K562 (cell line): ENCODE results near the gene PRKD2. TPM values are rescaled to one million over a fixed set of nuclear protein-coding genes. Genes with fewer than 3 reads are reported as not detected.

Experiments
- ATAC-seq: fragments of 200-7000 bp; cut with Tn5 transposase; 3 replicates; pipeline ENCODE4 v1.9.1; 2020; ENCODE audit warnings: moderate library complexity
- BruUV-seq: library from RNA; stranded (reverse); fragments of 400-500 nt; replicated peaks from 2 replicates; lab custom pipeline; 2021; lab: Mats Ljungman, UMichigan
- CTCF ChIA-PET: fragments of 300-600 bp; formaldehyde crosslinking; extraction: SDS; loops from one replicate; lab custom pipeline; 2021; ENCODE audit warnings: low intra/inter-chr PET ratio; lab: Yijun Ruan, JAX
- POLR2A ChIA-PET: fragments of 300-600, 350-650 bp; sonication (Branson Sonifier 250); formaldehyde crosslinking; extraction: SDS; loops from one replicate; lab custom pipeline; 2021; ENCODE audit warnings: antibody characterized with exemption, inconsistent platforms; lab: Yijun Ruan, JAX
- DNase-seq, 4 experiments: peaks; one replicate each; pipeline versions ENCODE4 v3.0.0 to v3.0.0-alpha.2; 2011 to 2018; ENCODE audit warnings: low spot score in 3 of 4, mixed read lengths in 3 of 4; ENCODE audit errors: extremely low read depth in 1 of 4
- FAIRE-seq: peaks from 2 replicates; lab custom pipeline; 2011; peaks lifted over from hg19 to GRCh38; lab: Jason Lieb, UNC
- H2AFZ ChIP-seq: 2 replicates; pipeline ENCODE4 v1.6.0; 2011; ENCODE audit warnings: low read depth, low read length, control low read depth, inconsistent platforms
- H3K27ac ChIP-seq: fragments of 200-600 bp; 3 replicates; pipeline ENCODE4 v1.8.0; 2011; ENCODE audit warnings: low read depth, mild to moderate bottlenecking, control low read depth, inconsistent platforms, low read length, moderate library complexity, mixed read lengths; ENCODE audit errors: extremely low read depth
- H3K27me3 ChIP-seq, 2 experiments: fragments of 300-600 bp in 1 of 2; 2 replicates in 1 of 2; 3 replicates in 1 of 2; pipeline versions ENCODE4 v1.6.0 to v1.8.0; 2011; ENCODE audit warnings: inconsistent platforms in 2 of 2, low read length in 2 of 2, mild to moderate bottlenecking in 1 of 2, mixed read lengths in 1 of 2, moderate library complexity in 1 of 2; ENCODE audit not compliant: control insufficient read depth in 2 of 2, insufficient read depth in 2 of 2
- H3K36me3 ChIP-seq: fragments of 300-600 bp; 3 replicates; pipeline ENCODE4 v1.8.0; 2011; ENCODE audit warnings: mild to moderate bottlenecking, low read length, inconsistent platforms; ENCODE audit not compliant: control insufficient read depth, insufficient read depth
- H3K4me1 ChIP-seq, 2 experiments: fragments of 200-600 bp in 1 of 2; replicated peaks in 1 of 2; 2 replicates in 1 of 2; 3 replicates in 1 of 2; pipeline versions ENCODE4 v1.5.1 to v1.8.0; 2011; ENCODE audit warnings: inconsistent platforms in 2 of 2, low read length in 2 of 2, mild to moderate bottlenecking in 1 of 2, mixed read lengths in 1 of 2, moderate library complexity in 1 of 2; ENCODE audit not compliant: control insufficient read depth in 2 of 2, insufficient read depth in 2 of 2
- H3K4me2 ChIP-seq: 2 replicates; pipeline ENCODE4 v1.6.1; 2011; ENCODE audit warnings: low read length, control low read depth, inconsistent platforms, mixed read lengths; ENCODE audit not compliant: insufficient read depth
- H3K4me3 ChIP-seq: fragments of 200-600 bp; sonication (generic), shearing (Covaris generic); 2 replicates; pipeline ENCODE4 v1.5.1; 2016; ENCODE audit warnings: control low read depth, inconsistent platforms
- H3K79me2 ChIP-seq: fragments of 200-600 bp; 3 replicates; pipeline ENCODE4 v1.8.0; 2011; ENCODE audit warnings: low read length, inconsistent platforms; ENCODE audit not compliant: control insufficient read depth, insufficient read depth
- H3K9ac ChIP-seq, 2 experiments: 2 replicates each; pipeline versions ENCODE4 v1.6.0 to v1.6.1; 2011; ENCODE audit warnings: low read depth in 2 of 2, low read length in 2 of 2, control low read depth in 1 of 2, inconsistent platforms in 1 of 2, mild to moderate bottlenecking in 1 of 2, mixed read lengths in 1 of 2; ENCODE audit not compliant: insufficient read depth in 1 of 2
- H3K9me1 ChIP-seq: one replicate; pipeline ENCODE4 v1.6.0; 2011; ENCODE audit warnings: inconsistent platforms, mild to moderate bottlenecking, low read length, moderate library complexity; ENCODE audit not compliant: control insufficient read depth, insufficient read depth
- H3K9me3 ChIP-seq: replicated peaks from 2 replicates; pipeline ENCODE4 v1.5.1; 2011; ENCODE audit warnings: low read depth, low read length, inconsistent platforms; ENCODE audit not compliant: control insufficient read depth, insufficient read depth
- H4K20me1 ChIP-seq: replicated peaks from 2 replicates; pipeline ENCODE4 v1.6.1; 2011; ENCODE audit warnings: low read length, inconsistent platforms, mixed read lengths; ENCODE audit not compliant: control insufficient read depth, insufficient read depth
- CC2D1A ChIP-seq: fragments of 450-650 bp; IDR thresholded peaks from 2 replicates; pipeline ENCODE4 v1.6.1; 2017; ENCODE audit warnings: mild to moderate bottlenecking
- ERF ChIP-seq: fragments of 450-650 bp; formaldehyde crosslinking; IDR thresholded peaks from 2 replicates; pipeline ENCODE4 v1.4.0; 2020; ENCODE audit warnings: mild to moderate bottlenecking, mixed read lengths
- FOXP1 ChIP-seq: sonication (generic); formaldehyde crosslinking; IDR thresholded peaks from 2 replicates; pipeline ENCODE4 v1.8.0; 2022; ENCODE audit warnings: mild to moderate bottlenecking, missing genetic modification reagents
- MYBL2 ChIP-seq, 2 experiments: fragments of 450-650 bp in 1 of 2; sonication (generic) in 1 of 2; formaldehyde crosslinking in 1 of 2; IDR thresholded peaks; 2 replicates each; pipeline versions ENCODE4 v1.6.1 to v1.8.1; 2017 to 2022; ENCODE audit warnings: borderline replicate concordance in 1 of 2, inconsistent platforms in 1 of 2, low read depth in 1 of 2, mild to moderate bottlenecking in 1 of 2, missing genetic modification reagents in 1 of 2, moderate library complexity in 1 of 2
- SMC3 ChIP-seq: conservative IDR thresholded peaks from 2 replicates; pipeline ENCODE4 v1.6.1; 2011; ENCODE audit warnings: low read depth, low read length, improper control_type of control experiment; ENCODE audit not compliant: insufficient read depth
- TAL1 ChIP-seq: fragments of 450-650 bp; IDR thresholded peaks from 2 replicates; pipeline ENCODE4 v1.6.1; 2016; ENCODE audit warnings: mild to moderate bottlenecking
- TFAP4 ChIP-seq: sonication (generic); formaldehyde crosslinking; IDR thresholded peaks from 2 replicates; pipeline ENCODE4 v1.8.0; 2022; ENCODE audit warnings: missing genetic modification reagents, mild to moderate bottlenecking, moderate library complexity, borderline replicate concordance
- THAP7 ChIP-seq: fragments of 250-450 bp; sonication (Bioruptor Pico); IDR thresholded peaks from 2 replicates; pipeline ENCODE4 v1.5.0; 2021
- VEZF1 ChIP-seq: fragments of 200-800 bp; sonication (Bioruptor generic); IDR thresholded peaks from 2 replicates; pipeline ENCODE4 v1.6.1; 2017; ENCODE audit warnings: missing genetic modification characterization, missing compliant biosample characterization
- ZC3H11A ChIP-seq: IDR thresholded peaks from 2 replicates; pipeline ENCODE4 v1.6.1; 2012; ENCODE audit warnings: low read depth, low read length, improper control_type of control experiment
- ZNF263 ChIP-seq: sonication (generic); formaldehyde crosslinking; IDR thresholded peaks from 2 replicates; pipeline ENCODE4 v1.8.0; 2022; ENCODE audit warnings: mild to moderate bottlenecking, missing genetic modification reagents, borderline replicate concordance
- ZNF740 ChIP-seq, 3 experiments: fragments of 200-800 bp in 1 of 3; sonication (Bioruptor generic) in 1 of 3; sonication (generic) in 1 of 3; formaldehyde crosslinking in 1 of 3; IDR thresholded peaks; 2 replicates each; pipeline versions ENCODE4 v1.6.1 to v1.8.0; 2016 to 2022; ENCODE audit warnings: mild to moderate bottlenecking in 2 of 3, missing compliant biosample characterization in 2 of 3, missing genetic modification characterization in 2 of 3, missing genetic modification reagents in 1 of 3
- WGBS: fragments of 100-300 bp; shearing (Covaris generic); methylation state at CpG from one replicate; pipeline ENCODE4 v1.1.6; 2016; ENCODE audit warnings: low coverage, mixed read lengths; ENCODE audit not compliant: insufficient coverage; ENCODE audit errors: missing lambda C conversion rate; 5-methylcytosine and 5-hydroxymethylcytosine counted together
- in situ Hi-C: fragments of 300-500 bp; cut with MboI; formaldehyde crosslinking; loops from 4 replicates; pipeline ENCODE4 v1.15.0; 2018; ENCODE audit warnings: inconsistent platforms, mixed read lengths
- intact Hi-C: fragments of 100-400 bp; cut with micrococcal nuclease; formaldehyde crosslinking; loops from 2 replicates; pipeline ENCODE4 v1.14.2; 2022
- polyA plus RNA-seq, 8 experiments: library from polyadenylated mRNA; depleted of rRNA in 4 of 8; stranded (reverse) in 5 of 8; unstranded in 3 of 8; fragments of >200 nt; fragmentation: Nextera tagmentation in 2 of 8; fragmentation: Illumina TruSeq in 1 of 8; extraction: Ambion mirVana in 2 of 8; extraction: Trizol in 1 of 8; gene quantifications; 2 replicates each; pipeline versions ENCODE4 v1.2.1 to v1.2.3, GENCODE V29; 2011 to 2014; ENCODE audit warnings: inconsistent platforms in 1 of 8, missing spikeins in 1 of 8
- total RNA-seq, 7 experiments: library from RNA; depleted of rRNA in 6 of 7; stranded (reverse); fragments of >200 nt in 6 of 7; fragmentation: Illumina TruSeq in 2 of 7; extraction: Trizol in 2 of 7; gene quantifications; 2 replicates each; pipeline versions ENCODE4 v1.2.1 to v1.2.3, GENCODE V29; 2011 to 2021; ENCODE audit warnings: low replicate concordance in 1 of 7

The PRKD2 gene
- total and polyA plus RNA-seq, 9 of the 15 experiments (the other 6 are each of a cell fraction or from before 2014, with no cell fraction given) = 1.8 to 60.0 (median 15.0) TPM

GRCh38 chr19:46728693-46729339, 11.9 kb upstream of the PRKD2 start (continued):
- 0 out of 2 replicates have a peak, but pooled peaks have one; percentile 11 for TF ChIP-seq ZNF740 (CRISPR knock-in tag; IDR thresholded peaks at IDR 0.05)
- TF ChIP-seq ZNF740 (tag; IDR thresholded peaks at IDR 0.05) = no peak
- TF ChIP-seq ZNF263 (CRISPR knock-in tag) = peak; percentile 42; the same call in 1 of the 2 replicates
- TF ChIP-seq SMC3 = peak; percentile 73
- TF ChIP-seq VEZF1 (CRISPR knock-in tag) = peak; percentile 57
- 0 out of 2 replicates have a peak, but pooled peaks have one; percentile 33 for TF ChIP-seq FOXP1

GRCh38 chr19:46728208-46728607, 11.3 kb upstream of the PRKD2 start:
- Histone ChIP-seq H3K9me1 (peaks cover 8% of the 10 kb centered on the region), H3K9ac (peak overlapping the region in 1 of 2 experiments; percentile 21; a peak in 1 of 4 replicates), H3K4me3 (no peak overlapping the region), H3K4me1 (peaks cover 26 to 70% of the 10 kb centered on the region in 2 experiments), H3K27me3 (no peaks in the 10 kb centered on the region), H3K36me3 (peaks cover 98% of the 10 kb centered on the region), H3K9me3 (no peaks in the 10 kb centered on the region), H3K79me2 (peaks cover 49% of the 10 kb centered on the region), H2AFZ (no peak overlapping the region), H3K27ac (no peak overlapping the region), H4K20me1 (peaks cover 39% of the 10 kb centered on the region), H3K4me2 (no peak overlapping the region)
- intact Hi-C loops = no loop called here
- BruUV-seq = no TSS peak
- no peak for ATAC-seq
- 90% methylated on average over 7 of the region's 14 CpGs for WGBS
- in situ Hi-C loops = no loop called here
- no peak for FAIRE-seq
- POLR2A ChIA-PET = interaction anchor here (1.0 to 2.6 kb wide), 5 partner anchors 9 to 29 kb away, joined by 3 to 10 read pairs (median 7); no protein-coding TSS in a partner anchor
- DNase-seq = no peak
- CTCF ChIA-PET = interaction anchor here (2.1 kb wide), 1 partner anchor 24 kb away, joined by 12 read pairs; no protein-coding TSS in a partner anchor
- TF ChIP-seq THAP7 (CRISPR knock-in tag) (no peak), MYBL2 (IDR thresholded peaks at IDR 0.05; ENCODE audit: low read depth) (no peak), MYBL2 (CRISPR knock-in tag; IDR thresholded peaks at IDR 0.05; ENCODE audit: borderline replicate concordance) (no peak), ERF (CRISPR knock-in tag) (no peak), ZC3H11A (no peak), TFAP4 (CRISPR knock-in tag) (no peak), CC2D1A (no peak), TAL1 (no peak)
